Thyroid gland (tissue), 4 donors: ENCODE measurements around the gene TBRG4. TPM values are rescaled to one million over a fixed set of nuclear protein-coding genes. Genes with fewer than 3 reads are reported as not detected.
A peak's percentile ranks its signal among the peaks of the same experiment; 100 is the strongest.

Experiments
- DNase-seq, 2 donors: peaks; one replicate each; pipeline ENCODE4 v3.0.0-alpha.2; 2019
- H3K27ac ChIP-seq, 3 donors: fragments of 200-600 bp; sonication (generic); 1 replicate in 2 of 3; 2 replicates in 1 of 3; pipeline ENCODE4 v1.5.1; 2016 to 2019; ENCODE audit warnings: mild to moderate bottlenecking in 1 of 3, moderate library complexity in 1 of 3
- H3K27me3 ChIP-seq: fragments of 200-600 bp; sonication (generic); one replicate; pipeline ENCODE4 v1.5.1; 2019
- H3K36me3 ChIP-seq, 2 donors: fragments of 200-600 bp; sonication (generic); one replicate each; pipeline ENCODE4 v1.5.1; 2016 to 2019
- H3K4me1 ChIP-seq, 2 donors: fragments of 200-600 bp; sonication (generic); one replicate each; pipeline ENCODE4 v1.5.1; 2017 to 2019
- H3K4me3 ChIP-seq, 3 donors: fragments of 200-600 bp; sonication (generic); replicated peaks in 1 of 3; 1 replicate in 2 of 3; 2 replicates in 1 of 3; pipeline ENCODE4 v1.5.1; 2016; ENCODE audit warnings: mild to moderate bottlenecking in 1 of 3
- H3K9me3 ChIP-seq: fragments of 200-600 bp; sonication (generic); one replicate; pipeline ENCODE4 v1.5.1; 2017
- POLR2A ChIP-seq, 2 donors: fragments of 450-650 bp; IDR thresholded peaks; one replicate each; pipeline ENCODE4 v1.6.1; 2017; ENCODE audit warnings: antibody characterized with exemption in 2 of 2, mild to moderate bottlenecking in 2 of 2, moderate library complexity in 1 of 2
- WGBS, 2 donors: methylation state at CpG; one replicate each; pipeline ENCODE4 v1.1.5; 2017; 5-methylcytosine and 5-hydroxymethylcytosine counted together
- intact Hi-C: fragments of 100-400 bp; cut with DNase I; formaldehyde crosslinking; loops from one replicate; pipeline ENCODE4 v1.15.1; 2023
- total RNA-seq, 4 donors: library from RNA; depleted of rRNA; stranded (reverse); fragments of >200 nt; gene quantifications; one replicate each; pipeline ENCODE4 v1.2.3, GENCODE V29; 2016
- TF ChIP-seq, protein P1 (sequence below), 6 experiments: fragments of 200-600 bp in 3 of 6; fragments of 450-650 bp in 3 of 6; sonication (generic) in 3 of 6; IDR thresholded peaks; one replicate each; pipeline ENCODE4 v1.5.1; 2016 to 2019; ENCODE audit warnings: antibody characterized with exemption in 6 of 6, mild to moderate bottlenecking in 2 of 6, inconsistent platforms in 1 of 6, moderate library complexity in 1 of 6

The TBRG4 gene
- total RNA-seq, 4 donors from 2014 or later, result 40.0 to 57.6 (median 49.3) TPM

- Histone ChIP-seq H3K4me1 (peaks cover 0 to 18% of the 10 kb centered on the region in 2 donors), H3K4me3 (no peak overlapping the region), H3K27me3 (no peaks in the 10 kb centered on the region), H3K27ac (no peak overlapping the region), H3K36me3 (peaks cover 0 to 6% of the 10 kb centered on the region in 2 donors), H3K9me3 (no peaks in the 10 kb centered on the region)
- peak; percentile 57 to 73 for DNase-seq
- intact Hi-C loops, result no loop called here
- WGBS, 2 donors, result 56 to 66% methylated on average over 9 to 12 of the region's 12 CpGs
- TF ChIP-seq POLR2A (IDR thresholded peaks at IDR 0.05), result no peak
- TF ChIP-seq, protein P1, sequence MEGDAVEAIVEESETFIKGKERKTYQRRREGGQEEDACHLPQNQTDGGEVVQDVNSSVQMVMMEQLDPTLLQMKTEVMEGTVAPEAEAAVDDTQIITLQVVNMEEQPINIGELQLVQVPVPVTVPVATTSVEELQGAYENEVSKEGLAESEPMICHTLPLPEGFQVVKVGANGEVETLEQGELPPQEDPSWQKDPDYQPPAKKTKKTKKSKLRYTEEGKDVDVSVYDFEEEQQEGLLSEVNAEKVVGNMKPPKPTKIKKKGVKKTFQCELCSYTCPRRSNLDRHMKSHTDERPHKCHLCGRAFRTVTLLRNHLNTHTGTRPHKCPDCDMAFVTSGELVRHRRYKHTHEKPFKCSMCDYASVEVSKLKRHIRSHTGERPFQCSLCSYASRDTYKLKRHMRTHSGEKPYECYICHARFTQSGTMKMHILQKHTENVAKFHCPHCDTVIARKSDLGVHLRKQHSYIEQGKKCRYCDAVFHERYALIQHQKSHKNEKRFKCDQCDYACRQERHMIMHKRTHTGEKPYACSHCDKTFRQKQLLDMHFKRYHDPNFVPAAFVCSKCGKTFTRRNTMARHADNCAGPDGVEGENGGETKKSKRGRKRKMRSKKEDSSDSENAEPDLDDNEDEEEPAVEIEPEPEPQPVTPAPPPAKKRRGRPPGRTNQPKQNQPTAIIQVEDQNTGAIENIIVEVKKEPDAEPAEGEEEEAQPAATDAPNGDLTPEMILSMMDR (IDR thresholded peaks at IDR 0.05), result no peak
These were observed 46.2 kb downstream of the TBRG4 start for GRCh38 chr7:45065031-45065995.

GRCh38 chr7:45064047-45064725, 47.3 kb downstream of the TBRG4 start:
- H3K4me3 ChIP-seq, result no peak overlapping the region
- H3K27me3 ChIP-seq, result no peaks in the 10 kb centered on the region
- TF ChIP-seq, protein P1 (IDR thresholded peaks at IDR 0.05), result no peak
- no peak for TF ChIP-seq POLR2A (IDR thresholded peaks at IDR 0.05)
- H3K36me3 ChIP-seq, result peaks cover 0 to 3% of the 10 kb centered on the region in 2 donors
- WGBS, 2 donors, result 91 to 93% methylated on average over 16 of the region's 16 CpGs
- no peak for DNase-seq
- H3K27ac ChIP-seq, result no peak overlapping the region
- no peaks in the 10 kb centered on the region for H3K9me3 ChIP-seq
- H3K4me1 ChIP-seq, result peaks cover 0 to 18% of the 10 kb centered on the region in 2 donors
- intact Hi-C loops, result no loop called here

GRCh38 chr7:45061806-45062425, 49.6 kb downstream of the TBRG4 start:
- H3K4me3 ChIP-seq, result no peak overlapping the region
- H3K36me3 ChIP-seq, result peaks cover 0 to 3% of the 10 kb centered on the region in 2 donors
- no peak for DNase-seq
- intact Hi-C loops, result no loop called here
- TF ChIP-seq, protein P1 (IDR thresholded peaks at IDR 0.05), result no peak
- TF ChIP-seq POLR2A (IDR thresholded peaks at IDR 0.05), result no peak
- H3K27ac ChIP-seq, result no peak overlapping the region
- H3K9me3 ChIP-seq, result no peaks in the 10 kb centered on the region
- 94 to 95% methylated on average over 1 of the region's 1 CpG for WGBS, 2 donors
- H3K27me3 ChIP-seq, result no peaks in the 10 kb centered on the region
- H3K4me1 ChIP-seq, result peaks cover 0 to 18% of the 10 kb centered on the region in 2 donors

GRCh38 chr7:45061352-45061751, 50.1 kb downstream of the TBRG4 start:
- DNase-seq, result no peak

More at GRCh38 chr7:45061352-45061751, 50.1 kb downstream of the TBRG4 start:
- TF ChIP-seq, protein P1 (IDR thresholded peaks at IDR 0.05), result no peak
- TF ChIP-seq POLR2A (IDR thresholded peaks at IDR 0.05), result no peak
- 100% methylated on average over 2 of the region's 2 CpGs for WGBS, 2 donors
- no peaks in the 10 kb centered on the region for H3K27me3 ChIP-seq
- peaks cover 0 to 18% of the 10 kb centered on the region in 2 donors for H3K4me1 ChIP-seq
- H3K9me3 ChIP-seq, result no peaks in the 10 kb centered on the region
- H3K27ac ChIP-seq, result no peak overlapping the region
- intact Hi-C loops, result no loop called here
- H3K36me3 ChIP-seq, result peaks cover 0 to 3% of the 10 kb centered on the region in 2 donors
- no peak overlapping the region for H3K4me3 ChIP-seq
